GM18867 (cell line): ENCODE measurements around the gene ZDHHC13.

ENCODE experiments used
- ATAC-seq: cut with Tn5 transposase; IDR thresholded peaks from one replicate; pipeline ENCODE4 v1.9.1; 2021; ENCODE audit warnings: mild to moderate bottlenecking, moderate library complexity; ENCODE audit not compliant: unreplicated experiment

ZDHHC13 gene

GRCh38 chr11:19201737-19202605 lies 85.0 kb downstream of the ZDHHC13 start, which contains the start of gene CSRP3:
CSRP3 (minus strand) TSS chr11:19201983; CDS start chr11:19192448, 9,535 bp downstream.
- no peak for ATAC-seq

GRCh38 chr11:19204836-19205235 lies 87.9 kb downstream of the ZDHHC13 start:
- ATAC-seq = no peak

GRCh38 chr11:19208181-19208580 lies 91.2 kb downstream of the ZDHHC13 start:
- no peak for ATAC-seq

- ATAC-seq = no peak
Observed at GRCh38 chr11:19208959-19209546, 92.1 kb downstream of the ZDHHC13 start.

GRCh38 chr11:19209617-19210370 lies 92.8 kb downstream of the ZDHHC13 start:
- no peak for ATAC-seq

GRCh38 chr11:19216021-19216420 lies 99.1 kb downstream of the ZDHHC13 start:
- ATAC-seq = no peak

- ATAC-seq = no peak
Observed at GRCh38 chr11:19216709-19217374, 99.9 kb downstream of the ZDHHC13 start.

GRCh38 chr11:19218216-19218615 lies 101.2 kb downstream of the ZDHHC13 start:
- ATAC-seq = no peak

GRCh38 chr11:19218786-19219460 lies 102.0 kb downstream of the ZDHHC13 start:
- no peak for ATAC-seq

- ATAC-seq = no peak
Observed at GRCh38 chr11:19220903-19221724, 104.1 kb downstream of the ZDHHC13 start.

GRCh38 chr11:19225123-19225522 lies 108.2 kb downstream of the ZDHHC13 start:
- ATAC-seq = no peak

- no peak for ATAC-seq
Observed at GRCh38 chr11:19225581-19225980, 108.6 kb downstream of the ZDHHC13 start.
